Lower leg skin (tissue), 3 donors: ENCODE data around the gene TEPSIN.

Source experiments
- POLR2A ChIP-seq, 2 donors: fragments of 450-650 bp; IDR thresholded peaks; one replicate each; pipeline ENCODE4 v1.6.1; 2016 to 2017; ENCODE audit warnings: antibody characterized with exemption in 2 of 2, mild to moderate bottlenecking in 1 of 2, moderate library complexity in 1 of 2
- TF ChIP-seq, protein P1 (sequence below), 3 donors: fragments of 450-650 bp; IDR thresholded peaks; one replicate each; pipeline ENCODE4 v1.5.1; 2016; ENCODE audit warnings: antibody characterized with exemption in 3 of 3, mild to moderate bottlenecking in 3 of 3, moderate library complexity in 2 of 3

DNA sequence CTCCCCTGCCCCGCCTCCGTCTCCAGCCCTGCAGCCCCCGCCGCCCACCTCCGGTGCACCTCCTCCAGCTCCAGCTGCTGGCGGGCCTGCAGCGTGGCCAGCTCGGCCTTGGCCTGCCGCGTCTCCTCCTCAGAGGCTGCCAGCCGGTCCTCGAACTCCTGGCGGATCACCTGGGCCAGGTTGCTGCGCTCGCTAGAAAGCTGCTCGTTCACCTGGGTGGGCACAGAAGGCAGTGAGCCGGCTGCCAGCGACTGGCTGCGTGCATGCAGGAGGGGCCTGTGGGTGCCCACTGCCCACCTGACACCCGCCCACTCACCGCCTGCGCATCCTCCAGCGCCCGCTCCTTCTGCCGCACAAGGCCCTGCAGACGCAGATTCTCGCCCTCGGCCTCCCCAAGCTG lies 48.3 kb downstream of the TEPSIN start:
- TF ChIP-seq, protein P1, sequence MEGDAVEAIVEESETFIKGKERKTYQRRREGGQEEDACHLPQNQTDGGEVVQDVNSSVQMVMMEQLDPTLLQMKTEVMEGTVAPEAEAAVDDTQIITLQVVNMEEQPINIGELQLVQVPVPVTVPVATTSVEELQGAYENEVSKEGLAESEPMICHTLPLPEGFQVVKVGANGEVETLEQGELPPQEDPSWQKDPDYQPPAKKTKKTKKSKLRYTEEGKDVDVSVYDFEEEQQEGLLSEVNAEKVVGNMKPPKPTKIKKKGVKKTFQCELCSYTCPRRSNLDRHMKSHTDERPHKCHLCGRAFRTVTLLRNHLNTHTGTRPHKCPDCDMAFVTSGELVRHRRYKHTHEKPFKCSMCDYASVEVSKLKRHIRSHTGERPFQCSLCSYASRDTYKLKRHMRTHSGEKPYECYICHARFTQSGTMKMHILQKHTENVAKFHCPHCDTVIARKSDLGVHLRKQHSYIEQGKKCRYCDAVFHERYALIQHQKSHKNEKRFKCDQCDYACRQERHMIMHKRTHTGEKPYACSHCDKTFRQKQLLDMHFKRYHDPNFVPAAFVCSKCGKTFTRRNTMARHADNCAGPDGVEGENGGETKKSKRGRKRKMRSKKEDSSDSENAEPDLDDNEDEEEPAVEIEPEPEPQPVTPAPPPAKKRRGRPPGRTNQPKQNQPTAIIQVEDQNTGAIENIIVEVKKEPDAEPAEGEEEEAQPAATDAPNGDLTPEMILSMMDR (IDR thresholded peaks at IDR 0.05) = no peak
- TF ChIP-seq POLR2A (IDR thresholded peaks at IDR 0.05) = no peak
